ENCODE data around the gene KIAA1549. TPM values are rescaled to one million over a fixed set of nuclear protein-coding genes. Genes with fewer than 3 reads are reported as not detected.

Gene KIAA1549
- total RNA-seq, 4 donors from 2014 or later = 0.27 to 2.8 (median 0.78) TPM

DNA sequence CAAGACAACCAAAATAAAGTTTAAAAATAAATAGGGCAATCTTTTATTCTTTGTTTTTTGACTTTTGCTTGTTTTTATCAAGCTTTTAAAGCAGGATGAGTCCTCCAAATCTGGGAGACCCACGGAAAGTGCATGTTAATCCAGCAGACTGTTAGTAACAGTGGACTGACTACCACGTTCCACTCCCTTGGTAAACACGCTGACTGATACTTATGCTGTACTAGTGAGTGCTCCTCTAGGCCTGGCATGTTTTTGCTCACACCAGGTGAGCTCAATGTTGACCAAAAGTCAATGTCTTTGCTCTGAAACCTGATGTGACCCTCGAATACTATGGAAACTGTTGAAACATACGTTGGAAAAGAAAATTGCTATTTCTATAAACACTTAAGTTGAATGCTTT lies 88.4 kb downstream of the KIAA1549 start:
- H3K4me3 ChIP-seq (ENCODE audit: low read depth, poor library complexity, severe bottlenecking) = no peak overlapping the region
- DNase-seq (ENCODE audit: low spot score in 2 of 2) = no peak
- TF ChIP-seq, protein P1, sequence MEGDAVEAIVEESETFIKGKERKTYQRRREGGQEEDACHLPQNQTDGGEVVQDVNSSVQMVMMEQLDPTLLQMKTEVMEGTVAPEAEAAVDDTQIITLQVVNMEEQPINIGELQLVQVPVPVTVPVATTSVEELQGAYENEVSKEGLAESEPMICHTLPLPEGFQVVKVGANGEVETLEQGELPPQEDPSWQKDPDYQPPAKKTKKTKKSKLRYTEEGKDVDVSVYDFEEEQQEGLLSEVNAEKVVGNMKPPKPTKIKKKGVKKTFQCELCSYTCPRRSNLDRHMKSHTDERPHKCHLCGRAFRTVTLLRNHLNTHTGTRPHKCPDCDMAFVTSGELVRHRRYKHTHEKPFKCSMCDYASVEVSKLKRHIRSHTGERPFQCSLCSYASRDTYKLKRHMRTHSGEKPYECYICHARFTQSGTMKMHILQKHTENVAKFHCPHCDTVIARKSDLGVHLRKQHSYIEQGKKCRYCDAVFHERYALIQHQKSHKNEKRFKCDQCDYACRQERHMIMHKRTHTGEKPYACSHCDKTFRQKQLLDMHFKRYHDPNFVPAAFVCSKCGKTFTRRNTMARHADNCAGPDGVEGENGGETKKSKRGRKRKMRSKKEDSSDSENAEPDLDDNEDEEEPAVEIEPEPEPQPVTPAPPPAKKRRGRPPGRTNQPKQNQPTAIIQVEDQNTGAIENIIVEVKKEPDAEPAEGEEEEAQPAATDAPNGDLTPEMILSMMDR (IDR thresholded peaks at IDR 0.05) = no peak
- no peak for TF ChIP-seq POLR2A (IDR thresholded peaks at IDR 0.05)
- intact Hi-C loops (cut with DNase I; ENCODE audit: low total_unique reads) = no loop called here
- WGBS, 2 donors = 86 to 94% methylated on average over 5 of the region's 5 CpGs

GRCh38 chr7:138892006-138892630 lies 89.1 kb downstream of the KIAA1549 start:
- 72 to 74% methylated on average over 3 of the region's 3 CpGs for WGBS, 2 donors
- no peak for DNase-seq (ENCODE audit: low spot score in 2 of 2)
- no peak overlapping the region for H3K4me3 ChIP-seq (ENCODE audit: low read depth, poor library complexity, severe bottlenecking)
- no peak for TF ChIP-seq POLR2A (IDR thresholded peaks at IDR 0.05)
- TF ChIP-seq, protein P1 (IDR thresholded peaks at IDR 0.05) = no peak
- intact Hi-C loops (cut with DNase I; ENCODE audit: low total_unique reads) = no loop called here

DNA sequence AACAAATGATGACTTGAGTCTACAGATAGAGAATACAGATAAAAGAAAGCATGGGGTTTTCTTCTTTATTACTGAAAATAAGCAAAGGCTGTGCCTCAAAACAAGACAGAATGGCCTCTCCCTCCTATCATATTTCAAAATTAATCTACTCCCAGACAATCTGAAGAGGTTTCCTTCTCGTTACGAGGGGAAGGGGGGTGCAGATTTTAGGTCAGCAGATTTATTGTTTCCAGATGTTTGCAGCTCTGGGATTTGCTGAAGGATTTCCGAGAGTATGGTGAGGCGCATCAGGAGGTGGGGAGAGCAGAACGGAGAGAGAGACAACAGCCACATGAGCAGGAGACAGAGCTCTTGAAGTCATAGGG lies 89.8 kb downstream of the KIAA1549 start:
- no peak for DNase-seq (ENCODE audit: low spot score in 2 of 2)
- TF ChIP-seq, protein P1 (IDR thresholded peaks at IDR 0.05) = no peak
- TF ChIP-seq POLR2A (IDR thresholded peaks at IDR 0.05) = no peak
- intact Hi-C loops (cut with DNase I; ENCODE audit: low total_unique reads) = no loop called here
- H3K4me3 ChIP-seq (ENCODE audit: low read depth, poor library complexity, severe bottlenecking) = no peak overlapping the region
- 51 to 65% methylated on average over 5 of the region's 5 CpGs for WGBS, 2 donors

- no peak for TF ChIP-seq POLR2A (IDR thresholded peaks at IDR 0.05)
- TF ChIP-seq, protein P1 (IDR thresholded peaks at IDR 0.05) = no peak
- no peak for DNase-seq (ENCODE audit: low spot score in 2 of 2)
- no peak overlapping the region for H3K4me3 ChIP-seq (ENCODE audit: low read depth, poor library complexity, severe bottlenecking)
- 48 to 57% methylated on average over 21 of the region's 21 CpGs for WGBS, 2 donors
- intact Hi-C loops (cut with DNase I; ENCODE audit: low total_unique reads) = no loop called here
Observed at GRCh38 chr7:138890499-138891445, 90.4 kb downstream of the KIAA1549 start.

DNA sequence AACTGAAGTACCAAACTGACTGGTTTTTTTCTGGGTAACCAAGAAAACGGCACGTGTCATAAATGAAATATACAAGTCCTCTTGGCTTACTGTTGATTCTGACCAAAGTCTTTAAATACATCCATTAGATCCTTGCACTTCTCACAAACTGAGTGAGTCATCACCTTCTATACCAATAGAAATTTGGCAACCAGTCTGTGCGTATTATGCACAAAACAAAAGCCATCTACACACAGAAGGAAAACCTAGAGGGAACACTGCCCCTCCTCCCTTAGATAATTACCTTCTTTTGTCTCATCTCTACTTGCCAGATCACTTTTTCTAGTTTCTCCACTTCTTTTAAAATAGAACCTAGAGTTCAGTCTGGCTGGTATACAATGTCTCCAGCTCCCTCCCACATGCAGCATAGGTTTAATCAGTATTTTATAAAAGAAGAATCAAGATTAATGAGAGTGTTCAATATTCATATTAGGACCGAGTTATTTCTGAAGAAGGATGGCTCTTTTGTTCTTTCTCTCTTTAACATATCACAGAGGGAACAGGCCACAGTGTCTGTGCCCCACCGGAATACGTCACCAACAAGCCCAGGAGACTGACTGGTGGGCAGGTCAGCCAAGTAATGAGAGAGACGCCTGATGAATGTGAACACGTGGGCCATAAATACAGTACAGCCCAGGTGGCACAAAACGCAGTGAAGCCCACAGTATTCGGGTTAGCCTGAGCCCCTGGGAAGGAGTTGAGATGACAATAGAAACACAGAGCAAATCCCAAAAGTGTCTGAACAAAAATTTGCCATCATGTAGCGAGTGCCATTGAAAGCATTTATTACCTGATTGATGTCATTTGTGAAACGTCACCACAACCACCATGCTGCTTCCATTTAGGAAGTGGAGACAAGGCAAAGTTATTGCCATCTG lies 91.3 kb downstream of the KIAA1549 start:
- H3K4me3 ChIP-seq (ENCODE audit: low read depth, poor library complexity, severe bottlenecking) = no peak overlapping the region
- TF ChIP-seq, protein P1 (IDR thresholded peaks at IDR 0.05) = no peak
- TF ChIP-seq POLR2A (IDR thresholded peaks at IDR 0.05) = no peak
- no peak for DNase-seq (ENCODE audit: low spot score in 2 of 2)
- intact Hi-C loops (cut with DNase I; ENCODE audit: low total_unique reads) = no loop called here
- WGBS, 2 donors = 73 to 82% methylated on average over 12 of the region's 12 CpGs

Data from lower leg skin (tissue), 4 donors.